ENCODE data around the gene RDH12.

- TF ChIP-seq CTCF (IDR thresholded peaks at IDR 0.05; ENCODE audit: extremely low read depth in 1 of 2, insufficient read depth in 1 of 2, low read depth in 1 of 2, low read length in 2 of 2) (no peak), POLR2A (IDR thresholded peaks at IDR 0.05; ENCODE audit: low read depth, low read length) (no peak)
Measured at GRCh38 chr14:67749341-67750084, 47.8 kb downstream of the RDH12 start.
